Ovary (tissue), 9 donors: ENCODE data around the gene FAM107A. TPM values are rescaled to one million over a fixed set of nuclear protein-coding genes. Genes with fewer than 3 reads are reported as not detected.

Experiments used
- DNase-seq, 5 donors: peaks; one replicate each; pipeline ENCODE4 v3.0.0-alpha.2; 2019 to 2020
- H3K27ac ChIP-seq, 2 donors: fragments of 200-600 bp; one replicate each; pipeline versions ENCODE4 v1.5.1 to v1.8.0; 2019 to 2022
- H3K27me3 ChIP-seq: fragments of 200-600 bp; one replicate; pipeline ENCODE4 v1.8.0; 2022
- H3K36me3 ChIP-seq: fragments of 200-600 bp; sonication (generic); one replicate; pipeline ENCODE4 v1.5.1; 2019
- H3K4me1 ChIP-seq: one replicate; pipeline ENCODE4 v1.8.1; 2013; ENCODE audit warnings: mild to moderate bottlenecking, moderate library complexity; ENCODE audit not compliant: insufficient read depth
- H3K4me3 ChIP-seq: fragments of 200-600 bp; sonication (generic); one replicate; pipeline ENCODE4 v1.5.1; 2017
- H3K9me3 ChIP-seq, 2 donors: fragments of 200-600 bp in 1 of 2; sonication (generic) in 1 of 2; one replicate each; pipeline versions ENCODE4 v1.5.1 to v1.8.1; 2013 to 2019; ENCODE audit warnings: mild to moderate bottlenecking in 1 of 2, moderate library complexity in 1 of 2
- CTCF ChIP-seq, 3 donors: fragments of 450-650 bp in 2 of 3; fragments of 200-600 bp in 1 of 3; IDR thresholded peaks; one replicate each; pipeline versions ENCODE4 v1.5.1 to v1.8.0; 2016 to 2022; ENCODE audit warnings: antibody characterized with exemption in 3 of 3, mild to moderate bottlenecking in 1 of 3
- EP300 ChIP-seq: sonication (generic); formaldehyde crosslinking; IDR thresholded peaks from one replicate; pipeline ENCODE4 v1.6.1; 2017; ENCODE audit warnings: antibody characterized with exemption
- POLR2A ChIP-seq: fragments of 450-650 bp; IDR thresholded peaks from one replicate; pipeline ENCODE4 v1.6.1; 2017; ENCODE audit warnings: antibody characterized with exemption, mild to moderate bottlenecking, moderate library complexity
- WGBS, 3 donors: extraction: QIAGEN DNeasy Blood & Tissue Kit in 1 of 3; methylation state at CpG; one replicate each; pipeline versions ENCODE4 v1.1.5 to v1.1.7; 2013 to 2017; 5-methylcytosine and 5-hydroxymethylcytosine counted together
- intact Hi-C, 4 donors: fragments of 100-400 bp; cut with DNase I; formaldehyde crosslinking; loops; one replicate each; pipeline versions ENCODE4 v1.11.0 to v1.15.1; 2022 to 2023
- polyA plus RNA-seq, 2 donors: library from polyadenylated mRNA; stranded (reverse); fragments of 200-250 nt in 1 of 2; fragments of 350-450 nt in 1 of 2; fragmentation: Illumina TruSeq in 1 of 2; extraction: RNeasy Lipid Tissue Mini Kit (QIAGEN cat#74804) in 1 of 2; gene quantifications; one replicate each; pipeline ENCODE4 v1.2.3, GENCODE V29; 2013 to 2014
- total RNA-seq, 7 donors: library from RNA; depleted of rRNA in 2 of 7; stranded (reverse); fragments of >200 nt in 2 of 7; fragmentation: NEBNext Ultra II Directional in 3 of 7; extraction: Animal tissue kit (Norgen Biotek cat#: 25700) in 3 of 7; gene quantifications; one replicate each; pipeline versions ENCODE4 v1.1.0 to v1.2.4, GENCODE V29; 2016 to 2023
- donor health status: DM: no; HTN: no; CAD: no; lungs with moderate emphysema.
- donor health status: DM: no; HTN: no; CAD: no.
- donor health status: Bipolar disorder and iron deficiency.
- donor health status: DM: yes; HTN: yes; CAD: no.
- donor health status: DM: no; HTN: no; CAD: no.
- donor health status: DM: yes; HTN: yes; CAD: no.

The FAM107A gene
- total and polyA plus RNA-seq, 9 donors: 2.7 to 47.3 (median 14.4) TPM

- no peak overlapping the region for H3K4me3 ChIP-seq
- H3K9me3 ChIP-seq: no peaks in the 10 kb centered on the region
- TF ChIP-seq CTCF (IDR thresholded peaks at IDR 0.05): no peak
- no peak for TF ChIP-seq EP300
- TF ChIP-seq POLR2A: no peak
- 73 to 83% (median 83%) methylated on average over 8 of the region's 8 CpGs for WGBS, 3 donors
- no peaks in the 10 kb centered on the region for H3K36me3 ChIP-seq
- intact Hi-C loops: no loop called here
- no peaks in the 10 kb centered on the region for H3K27me3 ChIP-seq
- no peak overlapping the region for H3K27ac ChIP-seq
- peaks cover 8% of the 10 kb centered on the region for H3K4me1 ChIP-seq
- peak in 1 of 5 donors; percentile 37 for DNase-seq
These were observed 43.2 kb upstream of the FAM107A start for GRCh38 chr3:58620421-58620820.

- Histone ChIP-seq H3K4me1 (peaks cover 8% of the 10 kb centered on the region), H3K36me3 (no peaks in the 10 kb centered on the region), H3K4me3 (no peak overlapping the region), H3K27me3 (no peaks in the 10 kb centered on the region), H3K27ac (peak overlapping the region in 1 of 2 donors; percentile 9), H3K9me3 (no peaks in the 10 kb centered on the region)
- peak in 4 of 5 donors; percentile 30 to 84 (median 77) for DNase-seq
- intact Hi-C loops: no loop called here
- WGBS, 3 donors: 24 to 34% (median 24%) methylated on average over 8 of the region's 8 CpGs
- TF ChIP-seq POLR2A (no peak), CTCF (IDR thresholded peaks at IDR 0.05) (no peak), EP300 (no peak)
These were observed 40.2 kb upstream of the FAM107A start for GRCh38 chr3:58617338-58617761.

- DNase-seq: peak in 1 of 5 donors; percentile 51
- H3K4me1 ChIP-seq: peaks cover 7% of the 10 kb centered on the region
- H3K4me3 ChIP-seq: no peak overlapping the region
- TF ChIP-seq CTCF (IDR thresholded peaks at IDR 0.05) (no peak), POLR2A (no peak), EP300 (no peak)
- H3K36me3 ChIP-seq: no peaks in the 10 kb centered on the region
- no peaks in the 10 kb centered on the region for H3K27me3 ChIP-seq
- H3K9me3 ChIP-seq: no peaks in the 10 kb centered on the region
- intact Hi-C loops: no loop called here
- no peak overlapping the region for H3K27ac ChIP-seq
- 74 to 80% (median 78%) methylated on average over 7 of the region's 7 CpGs for WGBS, 3 donors
These were observed 36.3 kb upstream of the FAM107A start for GRCh38 chr3:58613236-58614132.

DNA sequence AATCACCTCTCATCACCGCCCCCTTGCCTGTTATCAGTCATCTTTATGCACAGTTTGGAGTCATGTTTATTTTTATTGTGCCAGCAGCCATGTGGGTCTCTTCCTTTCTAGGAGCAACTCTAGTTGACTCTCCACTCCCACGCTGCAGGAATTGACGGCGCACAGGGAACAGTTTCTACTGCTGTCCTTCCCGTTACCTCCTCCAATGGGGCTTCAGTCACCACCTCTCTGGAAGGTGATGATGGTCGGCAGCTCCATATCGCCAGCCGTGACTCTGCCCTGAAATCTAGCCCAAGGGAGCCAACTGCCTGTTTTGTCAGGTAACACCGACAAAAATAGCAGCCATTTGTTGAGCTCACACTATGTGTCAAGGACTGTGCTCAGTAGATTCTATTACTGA lies 35.6 kb upstream of the FAM107A start:
- Histone ChIP-seq H3K36me3 (no peaks in the 10 kb centered on the region), H3K27ac (no peak overlapping the region), H3K4me3 (no peak overlapping the region), H3K4me1 (peaks cover 2% of the 10 kb centered on the region), H3K9me3 (no peaks in the 10 kb centered on the region), H3K27me3 (no peaks in the 10 kb centered on the region)
- WGBS, 3 donors: 34 to 53% (median 43%) methylated on average over 9 of the region's 9 CpGs
- TF ChIP-seq POLR2A (no peak), EP300 (no peak), CTCF (IDR thresholded peaks at IDR 0.05) (no peak)
- DNase-seq: peak in 1 of 5 donors; percentile 45
- intact Hi-C loops: no loop called here
